Measurements from ENCODE around the gene C1orf198. TPM values are rescaled to one million over a fixed set of nuclear protein-coding genes. Genes with fewer than 3 reads are reported as not detected.

The C1orf198 gene
- total RNA-seq (2021) (20.5 and 24.5 TPM in 2 replicates), Bru-seq, nascent RNA (percentile 61 among the genes with signal in this experiment), BruChase-seq, experiment 1, labeled RNA remaining after a 2-hour chase (percentile 65 among the genes with signal in this experiment), BruChase-seq, experiment 2, labeled RNA remaining after a 6-hour chase (percentile 85 among the genes with signal in this experiment)
- long read RNA-seq, transcript C1orf198-201 (4 exons, 3,858 nt), result major isoform, 66 of 75 reads
- long read RNA-seq, partial matches to known transcripts, result 3 of 75 reads
- long read RNA-seq, other reads (novel, unspliced or antisense), result 6 of 75 reads

- BruUV-seq (replicated peaks), result no TSS peak
- peak within 1 kb of the TSS; percentile 61 for H3K27ac ChIP-seq
- intact Hi-C loops (cut with micrococcal nuclease; ENCODE audit: unreplicated experiment), result loop anchor here (2.0 to 10.0 kb wide), 3 partner anchors 111 to 347 kb away; partner anchors contain the start of genes ARV1, COG2 and TTC13
- POLR2A ChIA-PET (ENCODE audit: unreplicated experiment), result interaction anchor here (0.6 to 0.7 kb wide), 3 partner anchors 49 to 759 kb away, joined by 3 to 6 read pairs (median 3); no protein-coding TSS in a partner anchor
- peak in 1 of 2 experiments; percentile 75 for DNase-seq
- H2AFZ ChIP-seq, result peak within 1 kb of the TSS; percentile 96
- CTCF ChIA-PET, result interaction anchor here (0.6 kb wide), 1 partner anchor 111 kb away, joined by 3 read pairs; the partner anchor contains the start of genes ARV1 and TTC13
- no peaks in the 10 kb centered on the region for H3K27me3 ChIP-seq (ENCODE audit: insufficient read depth, low read depth)
- H3K4me1 ChIP-seq (replicated peaks; ENCODE audit: insufficient read depth), result peaks cover 37% of the 10 kb centered on the region
- H3K79me2 ChIP-seq (ENCODE audit: low read depth), result peaks cover 15% of the 10 kb centered on the region
- no peaks in the 10 kb centered on the region for H3K36me3 ChIP-seq (ENCODE audit: low read depth)
- peak within 1 kb of the TSS; percentile 93 for H3K4me2 ChIP-seq
- H4K20me1 ChIP-seq (ENCODE audit: insufficient read depth), result no peaks in the 10 kb centered on the region
- TF ChIP-seq EZH2 (IDR thresholded peaks at IDR 0.05; ENCODE audit: low read depth), result no peak
- TF ChIP-seq CTCF (conservative IDR thresholded peaks at IDR 0.05), result no peak; the same call in 1 of the 2 replicates
- peaks cover 10% of the 10 kb centered on the region for H3F3A ChIP-seq (ENCODE audit: insufficient read depth, low read depth)
- no peaks in the 10 kb centered on the region for H3K9me2 ChIP-seq (ENCODE audit: insufficient read depth)
- H3K4me3 ChIP-seq, result peak within 1 kb of the TSS; percentile 78
- H3K9me3 ChIP-seq (ENCODE audit: insufficient read depth, low read depth), result no peaks in the 10 kb centered on the region
Measured at GRCh38 chr1:230867903-230868735, at the start of gene C1orf198. TSS of gene C1orf198 (minus strand) at chr1:230868521. CDS start at chr1:230868512, 9 bp downstream.

- peak in 1 of 2 experiments; percentile 38 for DNase-seq
- H3K9me3 ChIP-seq (ENCODE audit: insufficient read depth, low read depth), result no peaks in the 10 kb centered on the region
- 0 out of 2 replicates have a peak, but pooled peaks cover 6% of the 10 kb centered on the region for H3K36me3 ChIP-seq (ENCODE audit: low read depth)
- POLR2A ChIA-PET (ENCODE audit: unreplicated experiment), result no interaction called here
- no peak overlapping the region for H3K4me2 ChIP-seq
- no peak overlapping the region for H3K27ac ChIP-seq
- CTCF ChIA-PET, result no interaction called here
- no peaks in the 10 kb centered on the region for H3K9me2 ChIP-seq (ENCODE audit: insufficient read depth)
- intact Hi-C loops (cut with micrococcal nuclease; ENCODE audit: unreplicated experiment), result loop anchor here (1.0 kb wide), 2 partner anchors 119 to 285 kb away; no protein-coding TSS in a partner anchor
- no peaks in the 10 kb centered on the region for H3K4me1 ChIP-seq (replicated peaks; ENCODE audit: insufficient read depth)
- no TSS peak for BruUV-seq (replicated peaks)
- no peak overlapping the region for H2AFZ ChIP-seq
- H4K20me1 ChIP-seq (ENCODE audit: insufficient read depth), result no peaks in the 10 kb centered on the region
- no peaks in the 10 kb centered on the region for H3F3A ChIP-seq (ENCODE audit: insufficient read depth, low read depth)
- H3K27me3 ChIP-seq (ENCODE audit: insufficient read depth, low read depth), result no peaks in the 10 kb centered on the region
- no peak for TF ChIP-seq EZH2 (IDR thresholded peaks at IDR 0.05; ENCODE audit: low read depth)
- TF ChIP-seq CTCF (conservative IDR thresholded peaks at IDR 0.05), result peak; percentile 65
- no peak overlapping the region for H3K4me3 ChIP-seq
- no peaks in the 10 kb centered on the region for H3K79me2 ChIP-seq (ENCODE audit: low read depth)
Measured at GRCh38 chr1:230917284-230918135, 49.2 kb upstream of the C1orf198 start.
